ENCODE results near the gene GKAP1. TPM values are rescaled to one million over a fixed set of nuclear protein-coding genes. Genes with fewer than 3 reads are reported as not detected.
"Not testable (repeated sequence)": the region's sequence is repeated elsewhere in the genome, so short reads cannot be mapped to it uniquely, and the experiment has no call there.

Gene GKAP1
- polyA plus RNA-seq, 6 donors from 2014 or later, result 2.4 to 6.9 (median 4.4) TPM

GRCh38 chr9:83778164-83778563, 39.4 kb downstream of the GKAP1 start:
- Mint-ChIP-seq H3K4me1 (no peaks in the 10 kb centered on the region), H3K4me3 (no peak overlapping the region), H3K9me3 (no peaks in the 10 kb centered on the region), H3K27ac (no peak overlapping the region), H3K36me3 (peaks cover 0 to 14% of the 10 kb centered on the region in 2 donors), H3K27me3 (no peaks in the 10 kb centered on the region)
- ATAC-seq (ENCODE audit: low read depth in 2 of 2) (no peak), DNase-seq (no peak)

GRCh38 chr9:83775932-83776331, 41.6 kb downstream of the GKAP1 start:
- Mint-ChIP-seq H3K36me3 (peaks cover 0 to 25% of the 10 kb centered on the region in 2 donors), H3K27ac (no peak overlapping the region), H3K9me3 (no peaks in the 10 kb centered on the region), H3K4me3 (no peak overlapping the region), H3K4me1 (no peaks in the 10 kb centered on the region), H3K27me3 (no peaks in the 10 kb centered on the region)
- no peak for ATAC-seq (ENCODE audit: low read depth in 2 of 2)
- no peak for DNase-seq

GRCh38 chr9:83772860-83773259, 44.7 kb downstream of the GKAP1 start:
- DNase-seq (no peak), ATAC-seq (ENCODE audit: low read depth in 2 of 2) (no peak)
- H3K9me3 Mint-ChIP-seq, result no peaks in the 10 kb centered on the region
- H3K4me3 Mint-ChIP-seq, result no peak overlapping the region
- no peaks in the 10 kb centered on the region for H3K27me3 Mint-ChIP-seq
- no peak overlapping the region for H3K27ac Mint-ChIP-seq
- H3K36me3 Mint-ChIP-seq, result peaks cover 8 to 25% of the 10 kb centered on the region in 2 donors
- H3K4me1 Mint-ChIP-seq, result no peaks in the 10 kb centered on the region

GRCh38 chr9:83765376-83765775, 52.2 kb downstream of the GKAP1 start:
- DNase-seq (no peak), ATAC-seq (ENCODE audit: low read depth in 2 of 2) (no peak)
- peaks cover 39 to 42% of the 10 kb centered on the region in 2 donors for H3K36me3 Mint-ChIP-seq
- no peaks in the 10 kb centered on the region for H3K27me3 Mint-ChIP-seq
- no peaks in the 10 kb centered on the region for H3K4me1 Mint-ChIP-seq
- H3K9me3 Mint-ChIP-seq, result peaks cover 4 to 26% (median 14%) of the 10 kb centered on the region in 7 donors
- no peak overlapping the region for H3K4me3 Mint-ChIP-seq
- H3K27ac Mint-ChIP-seq, result no peak overlapping the region

- Mint-ChIP-seq H3K4me3 (no peak overlapping the region), H3K27ac (peak overlapping the region in 5 of 6 donors; percentile 0 to 34 (median 3))
Observed at GRCh38 chr9:83754383-83754977, 63.1 kb downstream of the GKAP1 start.

GRCh38 chr9:83749706-83750105, 67.9 kb downstream of the GKAP1 start:
- Mint-ChIP-seq H3K27ac (no peak overlapping the region), H3K36me3 (peaks cover 10 to 17% of the 10 kb centered on the region in 2 donors), H3K9me3 (no peaks in the 10 kb centered on the region), H3K4me3 (no peak overlapping the region), H3K4me1 (peaks cover 5 to 6% (median 5%) of the 10 kb centered on the region in 3 donors), H3K27me3 (no peaks in the 10 kb centered on the region)
- DNase-seq (no peak), ATAC-seq (ENCODE audit: low read depth in 2 of 2) (no peak)

More at GRCh38 chr9:83754383-83754977, 63.1 kb downstream of the GKAP1 start:
- Mint-ChIP-seq H3K4me1 (peaks cover 5 to 8% (median 7%) of the 10 kb centered on the region in 3 donors), H3K36me3 (peaks cover 11 to 18% of the 10 kb centered on the region in 2 donors), H3K9me3 (no peaks in the 10 kb centered on the region), H3K27me3 (no peaks in the 10 kb centered on the region)
- DNase-seq, result peak; percentile 7
- ATAC-seq (ENCODE audit: low read depth in 2 of 2), result peak; percentile 60 to 76

- DNase-seq (no peak), ATAC-seq (ENCODE audit: low read depth in 2 of 2) (no peak)
- H3K9me3 Mint-ChIP-seq, result no peaks in the 10 kb centered on the region
- H3K4me3 Mint-ChIP-seq, result no peak overlapping the region
- no peaks in the 10 kb centered on the region for H3K27me3 Mint-ChIP-seq
- H3K27ac Mint-ChIP-seq, result no peak overlapping the region
- no peaks in the 10 kb centered on the region for H3K4me1 Mint-ChIP-seq
- H3K36me3 Mint-ChIP-seq, result peaks cover 2 to 4% of the 10 kb centered on the region in 2 donors
Observed at GRCh38 chr9:83744206-83744605, 73.4 kb downstream of the GKAP1 start.

GRCh38 chr9:83733739-83734138, 83.8 kb downstream of the GKAP1 start:
- DNase-seq (no peak), ATAC-seq (ENCODE audit: low read depth in 2 of 2) (no peak)
- H3K9me3 Mint-ChIP-seq, result peaks cover 0 to 8% (median 3%) of the 10 kb centered on the region in 7 donors
- no peaks in the 10 kb centered on the region for H3K4me1 Mint-ChIP-seq
- no peaks in the 10 kb centered on the region for H3K27me3 Mint-ChIP-seq
- no peak overlapping the region for H3K27ac Mint-ChIP-seq
- no peak overlapping the region for H3K4me3 Mint-ChIP-seq
- peaks cover 0 to 11% of the 10 kb centered on the region in 2 donors for H3K36me3 Mint-ChIP-seq

- not testable (repeated sequence) for ATAC-seq (ENCODE audit: low read depth in 2 of 2); H3K4me1 Mint-ChIP-seq; H3K27ac Mint-ChIP-seq; H3K27me3 Mint-ChIP-seq; H3K9me3 Mint-ChIP-seq; DNase-seq; H3K4me3 Mint-ChIP-seq; H3K36me3 Mint-ChIP-seq
Observed at GRCh38 chr9:83728591-83729368, 88.8 kb downstream of the GKAP1 start.

- no peak overlapping the region for H3K27ac Mint-ChIP-seq
- ATAC-seq (ENCODE audit: low read depth in 2 of 2), result no peak
- H3K36me3 Mint-ChIP-seq, result peaks cover 0 to 4% of the 10 kb centered on the region in 2 donors
- no peaks in the 10 kb centered on the region for H3K4me1 Mint-ChIP-seq
- peaks cover 0 to 17% (median 10%) of the 10 kb centered on the region in 7 donors for H3K9me3 Mint-ChIP-seq
- no peak for DNase-seq
- peaks cover 0 to 11% (median 0%) of the 10 kb centered on the region in 3 donors for H3K27me3 Mint-ChIP-seq
- H3K4me3 Mint-ChIP-seq, result no peak overlapping the region
Observed at GRCh38 chr9:83724436-83724835, 93.1 kb downstream of the GKAP1 start.

GRCh38 chr9:83722726-83723495, 94.7 kb downstream of the GKAP1 start:
- ATAC-seq (ENCODE audit: low read depth in 2 of 2) (no peak), DNase-seq (no peak)
- Mint-ChIP-seq H3K27me3 (peaks cover 0 to 11% (median 0%) of the 10 kb centered on the region in 3 donors), H3K4me3 (no peak overlapping the region), H3K27ac (no peak overlapping the region), H3K36me3 (peaks cover 0 to 4% of the 10 kb centered on the region in 2 donors), H3K9me3 (peaks cover 0 to 17% (median 10%) of the 10 kb centered on the region in 7 donors), H3K4me1 (no peaks in the 10 kb centered on the region)

GRCh38 chr9:83721509-83721908, 96.1 kb downstream of the GKAP1 start:
- Mint-ChIP-seq H3K4me3 (no peak overlapping the region), H3K27ac (no peak overlapping the region), H3K9me3 (peaks cover 0 to 17% (median 12%) of the 10 kb centered on the region in 7 donors), H3K27me3 (peaks cover 0 to 11% (median 0%) of the 10 kb centered on the region in 3 donors), H3K36me3 (peaks cover 0 to 4% of the 10 kb centered on the region in 2 donors), H3K4me1 (no peaks in the 10 kb centered on the region)
- no peak for DNase-seq
- ATAC-seq (ENCODE audit: low read depth in 2 of 2), result no peak

- H3K27me3 Mint-ChIP-seq, result no peaks in the 10 kb centered on the region
- DNase-seq (no peak), ATAC-seq (ENCODE audit: low read depth in 2 of 2) (no peak)
- no peaks in the 10 kb centered on the region for H3K36me3 Mint-ChIP-seq
- H3K4me3 Mint-ChIP-seq, result no peak overlapping the region
- H3K4me1 Mint-ChIP-seq, result peaks cover 0 to 5% (median 0%) of the 10 kb centered on the region in 3 donors
- H3K9me3 Mint-ChIP-seq, result peaks cover 0 to 3% (median 0%) of the 10 kb centered on the region in 7 donors
- peak overlapping the region in 1 of 6 donors; percentile 19 for H3K27ac Mint-ChIP-seq
Observed at GRCh38 chr9:83715794-83716193, 101.8 kb downstream of the GKAP1 start.

All from naive B cell (primary cell).